ENCODE measurements around the gene EYA2.

EYA2 gene

DNA sequence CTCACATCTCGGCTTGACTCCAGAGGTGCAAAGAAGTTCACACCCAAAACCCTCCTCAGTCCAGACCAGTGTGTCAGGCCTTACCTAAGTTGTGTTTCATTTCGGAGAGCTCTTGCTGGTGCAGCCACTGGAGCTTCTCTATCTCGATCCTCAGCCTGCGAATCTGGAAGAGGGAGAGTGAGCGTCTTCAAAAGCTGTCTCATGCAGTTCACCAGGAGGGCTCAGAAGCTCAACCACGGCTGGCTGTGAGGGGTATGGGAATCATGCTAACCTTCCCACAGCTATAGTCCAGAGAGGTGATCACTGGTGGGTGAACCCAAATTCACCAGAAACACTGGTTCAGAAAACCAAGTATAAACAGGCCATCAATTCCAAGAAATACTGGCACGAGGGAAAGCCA lies 332.5 kb downstream of the EYA2 start:
- no peak for DNase-seq (ENCODE audit: low read depth)

DNA sequence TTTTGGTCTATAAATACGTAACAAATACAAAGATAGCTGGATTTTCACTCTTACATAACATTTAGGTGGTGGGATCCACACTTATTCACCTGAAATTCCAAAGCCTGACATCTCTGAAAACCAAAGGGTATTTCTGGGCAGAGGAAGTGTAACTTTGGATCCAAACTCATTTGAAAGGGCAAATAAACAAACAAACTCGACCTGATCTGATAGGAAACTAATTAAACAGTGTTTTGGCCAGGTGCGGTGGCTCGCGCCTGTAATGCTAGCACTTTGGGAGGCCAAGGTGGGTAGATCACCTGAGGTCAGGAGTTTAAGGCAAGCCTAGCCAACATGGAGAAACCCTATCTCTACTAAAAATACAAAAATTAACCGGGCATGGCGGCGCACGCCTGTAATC lies 332.9 kb downstream of the EYA2 start:
- no peak for DNase-seq (ENCODE audit: low read depth)

DNA sequence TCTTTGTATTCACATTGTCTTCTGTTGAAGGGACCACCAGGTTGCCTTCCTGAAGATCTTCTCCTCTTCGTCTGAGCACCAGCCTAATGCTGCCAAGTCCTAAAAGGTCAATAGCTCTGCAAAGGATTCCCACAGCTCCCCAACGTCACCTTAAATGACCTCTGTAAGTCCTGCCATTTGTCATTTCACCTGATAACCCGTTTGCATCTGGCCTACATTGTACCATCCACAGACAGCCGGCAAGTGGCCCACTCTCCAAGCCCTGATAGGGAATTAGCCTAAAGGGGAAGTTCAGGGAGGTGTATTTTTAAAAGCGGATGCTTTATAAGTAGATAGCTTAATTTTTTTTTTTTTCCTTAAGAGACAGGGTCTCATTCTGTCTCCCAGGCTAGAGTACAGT lies 334.0 kb downstream of the EYA2 start:
- DNase-seq (ENCODE audit: low read depth) = no peak

DNA sequence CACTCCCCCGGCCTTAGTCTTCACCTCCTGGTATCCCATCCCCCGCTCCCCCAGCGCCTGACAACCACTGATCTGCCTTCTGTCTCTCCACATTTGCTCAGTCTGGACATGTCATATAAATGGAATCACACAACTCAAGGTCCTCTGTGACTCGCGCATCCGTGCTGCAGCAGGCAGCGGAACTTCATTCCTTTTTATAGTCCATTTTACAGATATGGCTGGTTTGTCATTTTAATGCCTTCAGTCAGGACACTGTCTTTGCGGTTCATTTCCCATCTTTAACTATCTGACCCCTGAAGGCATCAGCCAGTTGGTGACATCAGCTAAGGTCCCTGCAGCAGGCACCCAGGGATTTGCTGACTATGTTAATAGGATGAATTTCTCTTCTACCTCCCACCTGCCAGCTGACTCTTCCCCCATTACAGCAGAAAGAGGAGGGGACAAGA lies 336.2 kb downstream of the EYA2 start:
- no peak for DNase-seq (ENCODE audit: low read depth)

GRCh38 chr20:47231382-47232039 lies 336.9 kb downstream of the EYA2 start:
- DNase-seq (ENCODE audit: low read depth) = no peak

DNA sequence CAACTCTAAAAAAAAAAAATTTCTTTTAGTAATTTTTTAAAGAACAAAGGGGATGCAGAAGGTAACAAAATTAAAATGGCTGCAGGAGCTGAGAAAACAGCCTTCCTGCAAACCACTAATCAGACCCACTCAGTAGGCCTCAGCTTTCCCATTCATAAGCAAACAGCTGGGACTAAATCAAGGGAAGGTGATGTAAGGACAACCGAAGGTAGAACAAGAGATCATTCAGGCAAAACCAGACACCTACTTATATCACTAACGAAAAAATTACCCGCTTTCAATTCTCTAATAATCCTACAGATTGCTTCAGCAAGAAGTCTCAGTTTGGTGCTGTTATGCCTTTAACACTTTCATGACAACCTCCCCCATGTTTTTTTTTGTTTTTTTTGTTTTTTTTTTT lies 337.9 kb downstream of the EYA2 start:
- DNase-seq (ENCODE audit: low read depth) = no peak

DNA sequence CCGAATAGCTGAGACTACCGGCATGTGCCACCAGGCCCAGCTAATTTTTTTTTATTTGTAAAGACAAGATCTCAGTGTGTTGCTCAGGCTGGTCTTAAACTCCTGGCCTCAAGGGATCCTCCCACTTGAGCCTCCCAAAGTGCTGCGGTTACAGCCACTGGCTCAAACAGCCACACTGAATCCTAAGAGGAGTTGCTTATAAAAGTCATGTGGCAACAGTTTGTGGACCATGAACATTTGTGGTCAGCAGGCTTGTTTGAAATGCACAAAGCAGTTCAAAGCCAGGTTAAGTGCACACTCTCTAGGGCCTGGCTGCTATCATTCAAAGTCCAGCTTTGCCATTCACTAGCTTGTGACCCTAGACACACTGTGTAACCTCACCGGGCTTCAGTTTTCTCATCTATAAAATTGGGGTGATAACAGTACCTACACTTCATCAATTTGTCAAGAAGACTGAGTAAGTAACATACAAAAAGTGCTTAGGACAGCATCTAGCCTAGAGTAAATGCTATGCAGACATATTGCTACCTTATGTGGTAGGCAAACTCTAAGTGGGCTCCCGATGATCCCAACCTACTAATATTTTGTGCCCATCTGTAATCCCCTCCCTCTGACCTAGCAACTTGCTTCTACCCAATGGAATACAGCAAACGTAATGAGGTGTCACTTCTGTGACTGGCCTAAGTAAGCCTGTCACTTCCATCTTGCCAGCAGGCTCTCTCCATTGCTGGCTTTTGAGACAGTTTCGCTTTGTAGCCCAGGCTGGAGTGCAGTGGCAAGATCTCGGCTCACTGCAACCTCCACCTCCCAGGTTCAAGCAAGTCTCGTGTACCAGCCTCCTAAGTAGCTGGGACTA lies 338.9 kb downstream of the EYA2 start:
- DNase-seq (ENCODE audit: low read depth) = no peak

DNA sequence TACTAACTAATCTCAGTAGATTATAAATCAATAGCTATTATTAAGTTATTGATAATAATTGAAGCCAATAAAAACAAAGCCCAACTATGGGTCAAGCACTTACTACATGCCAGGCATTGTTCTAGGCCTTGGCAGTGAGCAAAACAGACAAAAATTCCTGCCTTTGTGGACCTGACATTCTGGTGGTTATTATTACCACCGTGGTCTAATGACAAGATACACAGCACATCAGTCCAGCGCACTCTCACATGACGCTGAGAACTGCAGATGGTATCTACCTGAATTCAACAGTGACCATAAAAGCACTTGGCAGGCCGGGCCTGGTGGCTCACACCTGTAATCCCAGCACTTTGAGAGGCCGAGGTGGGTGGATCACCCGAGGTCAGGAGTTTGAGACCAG lies 340.5 kb downstream of the EYA2 start:
- DNase-seq (ENCODE audit: low read depth) = no peak

DNA sequence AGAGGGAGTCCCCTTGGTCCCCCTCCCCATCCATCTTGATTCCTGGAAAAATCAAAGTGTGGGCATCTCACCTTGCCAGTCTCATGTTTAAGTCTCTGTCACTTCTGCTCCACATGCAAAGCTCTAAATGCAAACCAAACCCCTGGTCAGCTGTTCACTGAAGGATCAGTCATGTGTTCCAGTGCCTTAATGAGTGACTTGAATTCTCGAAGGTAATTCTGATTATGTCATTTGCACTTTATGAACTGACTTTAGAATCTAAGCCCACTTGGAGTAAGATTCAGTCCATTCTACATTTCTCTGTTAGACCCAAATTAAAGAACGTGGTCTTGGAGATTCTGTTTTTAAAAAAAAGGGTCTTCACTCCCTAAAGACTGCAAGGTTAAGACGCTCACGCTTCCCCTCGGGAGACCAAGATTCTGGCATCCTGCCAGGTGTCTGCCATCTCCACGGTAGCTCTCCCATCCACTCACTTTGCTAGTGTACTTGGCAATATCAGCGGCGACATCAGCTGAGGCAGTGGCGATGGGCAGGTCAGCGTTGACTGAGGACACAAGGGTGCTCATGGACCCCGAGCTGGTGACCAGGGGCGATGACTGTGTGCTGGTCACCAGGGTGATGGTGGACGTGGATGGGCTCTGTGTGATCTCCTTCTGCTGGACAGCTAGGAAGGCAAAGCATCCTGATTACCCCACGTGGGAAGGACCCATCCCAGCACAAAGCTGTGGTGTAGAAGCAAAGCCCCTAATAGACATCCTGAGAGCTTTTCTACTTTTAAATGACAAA lies 341.4 kb downstream of the EYA2 start:
- no peak for DNase-seq (ENCODE audit: low read depth)

DNA sequence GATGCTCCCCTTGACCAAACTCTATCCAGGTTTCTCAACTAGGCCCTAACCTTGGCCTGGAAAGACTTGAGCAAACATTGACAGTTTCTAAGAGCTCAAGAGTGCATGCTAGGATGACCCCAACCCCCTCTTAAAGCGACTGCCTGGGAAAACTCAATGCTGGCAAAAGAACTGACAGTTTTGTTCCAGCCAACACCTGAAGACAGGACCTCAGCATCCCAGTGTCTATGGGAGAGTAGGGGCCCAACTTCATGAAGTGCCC lies 341.9 kb downstream of the EYA2 start:
- DNase-seq (ENCODE audit: low read depth) = no peak

DNA sequence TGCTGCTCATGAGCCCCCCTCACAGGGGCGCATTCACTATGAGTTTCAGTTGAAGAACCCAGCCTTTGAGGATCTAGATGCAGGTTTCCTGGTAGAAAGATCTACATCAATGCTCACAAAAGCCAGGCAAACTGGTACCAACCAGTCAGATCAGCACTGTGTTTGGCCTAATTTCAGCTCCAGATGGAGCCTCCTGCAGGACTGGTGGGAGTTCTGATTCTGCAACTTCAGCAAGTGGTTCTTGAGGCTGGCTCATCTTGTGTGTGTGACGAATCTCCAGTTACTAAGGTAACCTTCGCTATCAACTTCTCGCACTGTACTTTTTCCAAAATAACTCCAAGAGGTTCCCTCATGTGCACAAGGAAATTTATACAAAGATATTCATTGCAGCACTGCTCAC lies 343.1 kb downstream of the EYA2 start:
- DNase-seq (ENCODE audit: low read depth) = no peak

Measured in activated T-helper 9 cell treated with anti-CD3 and anti-CD28 coated beads, Interleukin-2, amount 50 U/mL, for 16 hours (primary cell).